Measurements from ENCODE around the gene DDA1. TPM values are rescaled to one million over a fixed set of nuclear protein-coding genes. Genes with fewer than 3 reads are reported as not detected.

DDA1 gene
- total and polyA plus RNA-seq, 2 of the 13 experiments (the other 11 are each of a cell fraction or from before 2014, with no cell fraction given) = 24.5 to 26.0 TPM

GRCh38 chr19:17330262-17331044 is 21.1 kb downstream of the DDA1 start (continued):
- TF ChIP-seq RELA (CRISPR knock-in tag; IDR thresholded peaks at IDR 0.05) (no peak), SETDB1 (CRISPR knock-in tag; IDR thresholded peaks at IDR 0.05; ENCODE audit: borderline replicate concordance) (no peak), KDM2A (CRISPR knock-in tag; IDR thresholded peaks at IDR 0.05; ENCODE audit: borderline replicate concordance, low read depth) (0 out of 2 replicates have a peak, but pooled peaks have one; percentile 14), ZNF142 (CRISPR knock-in tag; IDR thresholded peaks at IDR 0.05) (0 out of 2 replicates have a peak, but pooled peaks have one; percentile 15), HES4 (CRISPR knock-in tag; IDR thresholded peaks at IDR 0.05; ENCODE audit: borderline replicate concordance) (no peak), XRCC5 (optimal IDR thresholded peaks at IDR 0.05; ENCODE audit: low read length) (no peak), ATF7-NPFF (CRISPR knock-in tag; IDR thresholded peaks at IDR 0.05; ENCODE audit: low read depth) (no peak), HOXD1 (CRISPR knock-in tag; IDR thresholded peaks at IDR 0.05) (no peak), POLR2AphosphoS5 (IDR thresholded peaks at IDR 0.05; ENCODE audit: low read depth, low read length) (no peak), ZBTB2 (CRISPR knock-in tag; IDR thresholded peaks at IDR 0.05; ENCODE audit: low read depth) (no peak), ZNF34 (CRISPR knock-in tag; IDR thresholded peaks at IDR 0.05; ENCODE audit: borderline replicate concordance) (no peak), HNF4A (CRISPR knock-in tag; IDR thresholded peaks at IDR 0.05) (peak; percentile 18; the same call in 1 of the 2 replicates), PRPF4 (IDR thresholded peaks at IDR 0.05; ENCODE audit: low read depth, low read length, poor library complexity, severe bottlenecking) (no peak), ZNF687 (CRISPR knock-in tag; IDR thresholded peaks at IDR 0.05) (peak; percentile 34; the same call in 1 of the 2 replicates), HIC2 (CRISPR knock-in tag; IDR thresholded peaks at IDR 0.05; ENCODE audit: low read depth) (peak; percentile 90; the same call in 1 of the 2 replicates)
